ENCODE data around the gene CBFB. TPM values are rescaled to one million over a fixed set of nuclear protein-coding genes. Genes with fewer than 3 reads are reported as not detected.

CBFB gene
- total RNA-seq, 1 donor from 2014 or later: 59.1 TPM

DNA sequence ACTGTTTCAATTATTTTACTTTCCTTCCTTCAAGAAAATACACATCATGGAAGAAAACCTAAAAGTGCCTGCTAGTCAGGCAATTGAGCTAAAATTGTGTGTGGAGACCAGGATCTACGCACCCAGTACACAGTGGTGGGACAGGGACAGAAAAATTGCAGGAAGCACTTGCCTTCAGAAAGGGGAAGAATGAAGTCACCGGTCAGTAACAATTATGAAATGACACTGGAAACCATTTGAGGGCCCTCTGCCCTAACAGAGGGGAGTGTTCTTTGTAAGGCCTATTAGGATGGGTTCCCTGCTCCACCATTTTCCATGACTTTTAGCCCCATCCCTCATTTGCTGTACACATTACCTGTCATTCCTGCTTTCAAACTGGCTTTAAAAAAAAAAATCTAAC is 76.3 kb downstream of the CBFB start:
- Histone ChIP-seq H3K36me3 (peaks cover 0 to 1% of the 10 kb centered on the region in 2 donors), H3K9me3 (no peaks in the 10 kb centered on the region), H3K4me3 (no peak overlapping the region), H3K4me1 (peaks cover under 1 to 4% of the 10 kb centered on the region in 2 donors), H3K27me3 (no peaks in the 10 kb centered on the region), H3K27ac (no peak overlapping the region)
- DNase-seq (ENCODE audit: low spot score in 2 of 2): no peak
- intact Hi-C loops (cut with DNase I): loop anchor here (5.0 kb wide), 2 partner anchors 78 to 128 kb away; partner anchors contain the start of gene CBFB
- TF ChIP-seq, protein P1, sequence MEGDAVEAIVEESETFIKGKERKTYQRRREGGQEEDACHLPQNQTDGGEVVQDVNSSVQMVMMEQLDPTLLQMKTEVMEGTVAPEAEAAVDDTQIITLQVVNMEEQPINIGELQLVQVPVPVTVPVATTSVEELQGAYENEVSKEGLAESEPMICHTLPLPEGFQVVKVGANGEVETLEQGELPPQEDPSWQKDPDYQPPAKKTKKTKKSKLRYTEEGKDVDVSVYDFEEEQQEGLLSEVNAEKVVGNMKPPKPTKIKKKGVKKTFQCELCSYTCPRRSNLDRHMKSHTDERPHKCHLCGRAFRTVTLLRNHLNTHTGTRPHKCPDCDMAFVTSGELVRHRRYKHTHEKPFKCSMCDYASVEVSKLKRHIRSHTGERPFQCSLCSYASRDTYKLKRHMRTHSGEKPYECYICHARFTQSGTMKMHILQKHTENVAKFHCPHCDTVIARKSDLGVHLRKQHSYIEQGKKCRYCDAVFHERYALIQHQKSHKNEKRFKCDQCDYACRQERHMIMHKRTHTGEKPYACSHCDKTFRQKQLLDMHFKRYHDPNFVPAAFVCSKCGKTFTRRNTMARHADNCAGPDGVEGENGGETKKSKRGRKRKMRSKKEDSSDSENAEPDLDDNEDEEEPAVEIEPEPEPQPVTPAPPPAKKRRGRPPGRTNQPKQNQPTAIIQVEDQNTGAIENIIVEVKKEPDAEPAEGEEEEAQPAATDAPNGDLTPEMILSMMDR (IDR thresholded peaks at IDR 0.05): no peak

DNA sequence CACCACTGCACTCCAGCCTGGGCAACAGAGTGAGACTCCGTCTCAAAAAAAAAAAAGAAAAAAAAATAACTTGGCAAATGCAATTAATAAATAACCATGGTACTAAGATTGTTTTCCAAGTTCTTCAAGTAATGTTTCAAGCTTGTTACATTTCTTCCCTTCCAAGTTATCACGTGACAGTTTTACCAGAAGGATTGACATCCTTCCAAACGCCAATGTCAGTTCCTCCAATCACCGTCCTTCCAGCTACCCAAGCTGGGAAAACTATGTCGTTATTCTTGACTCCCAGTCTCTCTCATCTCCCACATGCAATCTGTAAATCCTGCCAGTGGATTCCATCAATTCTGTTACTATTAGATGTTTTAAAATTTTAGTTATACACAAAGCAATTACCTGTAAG is 76.9 kb downstream of the CBFB start:
- no peaks in the 10 kb centered on the region for H3K9me3 ChIP-seq
- no peak for DNase-seq (ENCODE audit: low spot score in 2 of 2)
- peaks cover 7 to 10% of the 10 kb centered on the region in 2 donors for H3K4me1 ChIP-seq
- peak overlapping the region; percentile 12 to 40 for H3K27ac ChIP-seq
- H3K4me3 ChIP-seq: no peak overlapping the region
- no peaks in the 10 kb centered on the region for H3K27me3 ChIP-seq
- intact Hi-C loops (cut with DNase I): loop anchor here (5.0 kb wide), 2 partner anchors 79 to 129 kb away; partner anchors contain the start of gene CBFB
- TF ChIP-seq, protein P1 (IDR thresholded peaks at IDR 0.05): no peak
- no peaks in the 10 kb centered on the region for H3K36me3 ChIP-seq

DNA sequence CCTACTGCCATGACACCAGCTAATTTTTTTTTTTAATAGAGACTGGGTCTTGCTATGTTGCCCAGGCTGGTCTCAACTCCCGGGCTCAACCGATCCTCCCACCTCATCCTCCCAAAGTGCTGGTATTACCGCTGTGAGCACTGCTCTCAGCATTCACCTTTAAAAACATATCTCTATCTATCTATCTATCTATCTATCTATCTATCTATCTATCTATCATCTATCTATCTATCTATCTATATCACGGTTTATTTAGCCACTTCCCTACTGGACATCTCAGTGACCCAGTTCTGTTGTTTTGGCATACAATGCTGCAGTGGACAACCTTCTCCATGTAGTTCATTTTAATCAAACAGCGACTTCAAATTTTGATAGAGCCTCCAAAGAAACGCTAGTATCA is 79.5 kb downstream of the CBFB start:
- no peaks in the 10 kb centered on the region for H3K36me3 ChIP-seq
- DNase-seq (ENCODE audit: low spot score in 2 of 2): no peak
- TF ChIP-seq, protein P1 (IDR thresholded peaks at IDR 0.05): no peak
- no peaks in the 10 kb centered on the region for H3K27me3 ChIP-seq
- peaks cover 10 to 13% of the 10 kb centered on the region in 2 donors for H3K4me1 ChIP-seq
- H3K4me3 ChIP-seq: no peak overlapping the region
- no peak overlapping the region for H3K27ac ChIP-seq
- intact Hi-C loops (cut with DNase I): loop anchor here (2.0 to 5.0 kb wide), 3 partner anchors 42 to 131 kb away; partner anchors contain the start of genes B3GNT9 and CBFB
- H3K9me3 ChIP-seq: no peaks in the 10 kb centered on the region

DNA sequence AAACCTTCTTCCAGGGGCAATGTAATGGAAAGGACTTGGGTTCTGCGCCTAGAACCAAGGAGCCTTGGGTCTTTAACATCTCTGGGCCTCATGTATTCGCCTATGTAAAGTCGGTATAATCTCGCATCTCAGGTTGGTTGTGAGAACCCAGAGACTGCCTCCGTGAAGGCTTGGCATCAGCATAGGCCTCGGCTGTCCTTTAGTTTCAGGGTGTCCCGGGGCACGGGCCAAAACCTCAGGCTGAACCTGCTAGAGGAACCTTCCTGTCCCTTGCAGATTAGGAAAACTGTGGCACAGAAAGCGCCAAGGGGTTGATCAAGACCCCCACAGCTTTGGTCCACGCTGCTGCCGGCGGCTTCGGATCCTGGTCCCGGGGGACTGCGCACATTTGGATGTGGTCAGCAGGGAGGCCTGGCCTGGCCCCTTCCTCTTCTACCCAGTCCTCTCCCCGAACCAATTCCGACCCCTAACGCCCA is 80.0 kb downstream of the CBFB start:
- H3K4me1 ChIP-seq: peaks cover 10 to 13% of the 10 kb centered on the region in 2 donors
- no peak for DNase-seq (ENCODE audit: low spot score in 2 of 2)
- intact Hi-C loops (cut with DNase I): loop anchor here (2.0 to 5.0 kb wide), 3 partner anchors 42 to 132 kb away; partner anchors contain the start of genes B3GNT9 and CBFB
- TF ChIP-seq, protein P1 (IDR thresholded peaks at IDR 0.05): no peak
- H3K27ac ChIP-seq: peak overlapping the region; percentile 81 to 87
- H3K27me3 ChIP-seq: no peaks in the 10 kb centered on the region
- H3K36me3 ChIP-seq: no peaks in the 10 kb centered on the region
- H3K9me3 ChIP-seq: no peaks in the 10 kb centered on the region
- peak overlapping the region; percentile 88 to 90 for H3K4me3 ChIP-seq

DNA sequence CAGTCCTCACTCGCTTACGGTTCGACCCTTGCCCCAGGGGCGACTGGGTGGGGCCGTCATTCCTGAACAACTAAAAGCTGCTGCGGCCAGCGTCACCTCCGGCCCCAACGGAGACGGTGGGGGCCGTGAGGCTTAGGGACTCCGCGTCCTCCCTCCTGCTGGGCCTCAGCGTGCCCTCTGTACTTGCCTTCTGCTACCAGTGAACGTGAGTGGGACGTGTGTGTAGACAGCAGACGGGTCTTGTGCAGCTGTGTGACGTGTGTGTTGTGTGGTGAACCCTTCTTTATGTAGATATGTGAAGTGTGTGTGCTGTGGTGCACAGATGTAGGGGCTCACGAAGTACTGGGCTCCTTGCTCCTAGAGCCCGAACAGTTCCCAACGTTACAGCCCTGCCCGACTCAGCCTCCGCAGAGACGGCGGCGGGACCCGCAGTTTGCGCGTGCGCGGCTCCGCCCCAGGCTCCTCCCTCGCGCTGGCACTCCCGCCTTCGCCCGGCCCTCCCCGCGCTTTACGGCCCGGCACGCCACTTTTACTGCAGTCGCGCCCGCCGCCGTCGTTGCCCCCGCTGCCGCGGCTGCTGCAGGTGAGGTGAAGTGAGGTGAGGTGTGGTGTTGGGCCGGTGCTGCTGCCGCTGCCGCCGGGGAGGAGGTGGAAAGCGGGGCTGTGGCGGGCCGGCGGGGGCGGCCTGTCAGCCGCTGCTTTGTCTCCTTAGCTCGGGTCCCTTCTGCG is 80.6 kb downstream of the CBFB start, which contains the start of gene PHAF1:
TSS of gene PHAF1 (plus strand) at position 535 of the 729 bp plus-strand sequence. CDS start 235 bp downstream, outside the sequence.
- intact Hi-C loops (cut with DNase I): loop anchor here (2.0 to 5.0 kb wide), 3 partner anchors 41 to 132 kb away; partner anchors contain the start of genes B3GNT9 and CBFB
- H3K4me1 ChIP-seq: peaks cover 10 to 13% of the 10 kb centered on the region in 2 donors
- H3K4me3 ChIP-seq: peak within 1 kb of the TSS; percentile 88 to 90
- H3K9me3 ChIP-seq: no peaks in the 10 kb centered on the region
- DNase-seq (ENCODE audit: low spot score in 2 of 2): peak; percentile 51 to 95
- peak within 1 kb of the TSS; percentile 81 to 87 for H3K27ac ChIP-seq
- TF ChIP-seq, protein P1 (IDR thresholded peaks at IDR 0.05): no peak
- no peaks in the 10 kb centered on the region for H3K27me3 ChIP-seq
- no peaks in the 10 kb centered on the region for H3K36me3 ChIP-seq
